Suprapubic skin (tissue), 4 donors: Measurements from ENCODE around the gene PCTP. TPM values are rescaled to one million over a fixed set of nuclear protein-coding genes. Genes with fewer than 3 reads are reported as not detected.

Source experiments
- DNase-seq, 2 donors: peaks; one replicate each; pipeline ENCODE4 v3.0.0-alpha.2; 2019; ENCODE audit warnings: low spot score in 2 of 2
- H3K27ac ChIP-seq: fragments of 200-600 bp; sonication (generic); one replicate; pipeline ENCODE4 v1.5.1; 2019
- H3K27me3 ChIP-seq: fragments of 200-600 bp; sonication (generic); one replicate; pipeline ENCODE4 v1.5.1; 2019
- H3K36me3 ChIP-seq: fragments of 200-600 bp; sonication (generic); one replicate; pipeline ENCODE4 v1.5.1; 2019
- H3K4me1 ChIP-seq: fragments of 200-600 bp; sonication (generic); one replicate; pipeline ENCODE4 v1.5.1; 2019
- H3K4me3 ChIP-seq: fragments of 200-600 bp; sonication (generic); one replicate; pipeline ENCODE4 v1.5.1; 2019; ENCODE audit warnings: mild to moderate bottlenecking
- H3K9me3 ChIP-seq: fragments of 200-600 bp; sonication (generic); one replicate; pipeline ENCODE4 v1.5.1; 2019
- CTCF ChIP-seq, 2 donors: fragments of 200-600 bp in 1 of 2; fragments of 450-650 bp in 1 of 2; sonication (generic) in 1 of 2; IDR thresholded peaks; one replicate each; pipeline ENCODE4 v1.5.1; 2016 to 2019; ENCODE audit warnings: antibody characterized with exemption in 2 of 2, mild to moderate bottlenecking in 1 of 2, moderate library complexity in 1 of 2
- EP300 ChIP-seq: sonication (generic); formaldehyde crosslinking; IDR thresholded peaks from one replicate; pipeline ENCODE4 v1.6.1; 2017; ENCODE audit warnings: antibody characterized with exemption
- POLR2A ChIP-seq, 2 donors: fragments of 450-650 bp; IDR thresholded peaks; one replicate each; pipeline ENCODE4 v1.6.1; 2017; ENCODE audit warnings: antibody characterized with exemption in 2 of 2, mild to moderate bottlenecking in 2 of 2, moderate library complexity in 2 of 2
- POLR2AphosphoS5 ChIP-seq, 3 donors: sonication (generic); formaldehyde crosslinking; IDR thresholded peaks; one replicate each; pipeline ENCODE4 v1.6.1; 2017; ENCODE audit warnings: antibody characterized with exemption in 3 of 3
- WGBS: methylation state at CpG from one replicate; pipeline ENCODE4 v1.1.5; 2018; 5-methylcytosine and 5-hydroxymethylcytosine counted together
- total RNA-seq, 4 donors: library from RNA; depleted of rRNA; stranded (reverse); fragments of >200 nt; gene quantifications; one replicate each; pipeline ENCODE4 v1.1.0, GENCODE V29; 2016

Gene PCTP
- total RNA-seq, 4 donors from 2014 or later, result 6.4 to 17.4 (median 11.2) TPM

- H3K4me3 ChIP-seq, result no peak overlapping the region
- peaks cover 4% of the 10 kb centered on the region for H3K36me3 ChIP-seq
- no peak for TF ChIP-seq EP300
- TF ChIP-seq POLR2AphosphoS5 (IDR thresholded peaks at IDR 0.05), result no peak
- no peak for TF ChIP-seq CTCF (IDR thresholded peaks at IDR 0.05)
- no peak for TF ChIP-seq POLR2A (IDR thresholded peaks at IDR 0.05)
- no peaks in the 10 kb centered on the region for H3K9me3 ChIP-seq
- H3K27ac ChIP-seq, result no peak overlapping the region
- H3K27me3 ChIP-seq, result no peaks in the 10 kb centered on the region
- H3K4me1 ChIP-seq, result peaks cover 7% of the 10 kb centered on the region
- no peak for DNase-seq
These were observed 7.3 kb downstream of the PCTP start for GRCh38 chr17:55758171-55758570.

- Histone ChIP-seq H3K36me3 (no peaks in the 10 kb centered on the region), H3K27me3 (no peaks in the 10 kb centered on the region), H3K4me1 (peaks cover 18% of the 10 kb centered on the region), H3K27ac (no peak overlapping the region), H3K4me3 (no peak overlapping the region), H3K9me3 (no peaks in the 10 kb centered on the region)
- DNase-seq, result no peak
- TF ChIP-seq POLR2AphosphoS5 (IDR thresholded peaks at IDR 0.05) (no peak), POLR2A (IDR thresholded peaks at IDR 0.05) (no peak), CTCF (IDR thresholded peaks at IDR 0.05) (no peak), EP300 (no peak)
- 67% methylated on average over 3 of the region's 3 CpGs for WGBS
These were observed 9.9 kb downstream of the PCTP start for GRCh38 chr17:55760643-55761355.

- DNase-seq, result no peak
- H3K9me3 ChIP-seq, result no peaks in the 10 kb centered on the region
- 97% methylated on average over 6 of the region's 6 CpGs for WGBS
- no peak overlapping the region for H3K4me3 ChIP-seq
- H3K27ac ChIP-seq, result no peak overlapping the region
- H3K4me1 ChIP-seq, result peaks cover 18% of the 10 kb centered on the region
- no peaks in the 10 kb centered on the region for H3K36me3 ChIP-seq
- H3K27me3 ChIP-seq, result no peaks in the 10 kb centered on the region
- no peak for TF ChIP-seq EP300
- no peak for TF ChIP-seq POLR2A (IDR thresholded peaks at IDR 0.05)
- no peak for TF ChIP-seq POLR2AphosphoS5 (IDR thresholded peaks at IDR 0.05)
- TF ChIP-seq CTCF (IDR thresholded peaks at IDR 0.05), result no peak
These were observed 11.4 kb downstream of the PCTP start for GRCh38 chr17:55762086-55762858.

GRCh38 chr17:55763856-55764255 is 13.0 kb downstream of the PCTP start:
- no peaks in the 10 kb centered on the region for H3K27me3 ChIP-seq
- no peaks in the 10 kb centered on the region for H3K36me3 ChIP-seq
- H3K4me1 ChIP-seq, result peaks cover 14% of the 10 kb centered on the region
- no peaks in the 10 kb centered on the region for H3K9me3 ChIP-seq
- no peak for DNase-seq
- TF ChIP-seq EP300 (no peak), POLR2AphosphoS5 (IDR thresholded peaks at IDR 0.05) (no peak), POLR2A (IDR thresholded peaks at IDR 0.05) (no peak), CTCF (IDR thresholded peaks at IDR 0.05) (no peak)
- no peak overlapping the region for H3K4me3 ChIP-seq
- 61% methylated on average over 6 of the region's 6 CpGs for WGBS
- peak overlapping the region; percentile 18 for H3K27ac ChIP-seq

GRCh38 chr17:55764610-55765009 is 13.8 kb downstream of the PCTP start:
- Histone ChIP-seq H3K4me1 (peaks cover 19% of the 10 kb centered on the region), H3K36me3 (peaks cover 5% of the 10 kb centered on the region), H3K27ac (peak overlapping the region; percentile 60), H3K4me3 (no peak overlapping the region), H3K27me3 (no peaks in the 10 kb centered on the region), H3K9me3 (no peaks in the 10 kb centered on the region)
- DNase-seq, result no peak
- 83% methylated on average over 4 of the region's 4 CpGs for WGBS
- TF ChIP-seq EP300 (no peak), POLR2A (IDR thresholded peaks at IDR 0.05) (no peak), POLR2AphosphoS5 (IDR thresholded peaks at IDR 0.05) (no peak), CTCF (IDR thresholded peaks at IDR 0.05) (no peak)
